Upper lobe of right lung (tissue), 1 donor: ENCODE results near the gene SPTLC3. TPM values are rescaled to one million over a fixed set of nuclear protein-coding genes. Genes with fewer than 3 reads are reported as not detected.

Source experiments
- ATAC-seq: fragments of 200-7000 bp; cut with Tn5 transposase; one replicate; pipeline ENCODE4 v1.9.1; 2020; ENCODE audit warnings: mild to moderate bottlenecking, moderate library complexity
- DNase-seq: peaks from one replicate; pipeline ENCODE4 v3.0.0-alpha.2; 2020
- H3K27ac ChIP-seq: fragments of 200-600 bp; one replicate; pipeline ENCODE4 v1.8.0; 2022
- H3K27me3 ChIP-seq: fragments of 200-600 bp; one replicate; pipeline ENCODE4 v1.8.0; 2022; ENCODE audit warnings: mild to moderate bottlenecking
- H3K36me3 ChIP-seq: fragments of 200-600 bp; one replicate; pipeline ENCODE4 v1.8.0; 2022
- H3K4me1 ChIP-seq: fragments of 200-600 bp; one replicate; pipeline ENCODE4 v1.8.0; 2022
- H3K4me3 ChIP-seq: fragments of 200-600 bp; one replicate; pipeline ENCODE4 v1.8.0; 2022; ENCODE audit warnings: mild to moderate bottlenecking
- H3K9me3 ChIP-seq: fragments of 200-600 bp; one replicate; pipeline ENCODE4 v1.8.0; 2022
- intact Hi-C: fragments of 100-400 bp; cut with DNase I; formaldehyde crosslinking; loops from one replicate; pipeline ENCODE4 v1.11.0; 2022
- total RNA-seq: library from RNA; stranded (reverse); fragmentation: NEBNext Ultra II Directional; extraction: Animal tissue kit (Norgen Biotek cat#: 25700); gene quantifications from one replicate; pipeline ENCODE4 v1.2.1, GENCODE V29; 2021
- TF ChIP-seq, protein P1 (sequence below): fragments of 200-600 bp; IDR thresholded peaks from one replicate; pipeline ENCODE4 v1.8.0; 2022; ENCODE audit warnings: antibody characterized with exemption
- donor health status: DM: no; HTN: yes; CAD: no; lungs with severe emphysema.

SPTLC3 gene
- total RNA-seq, 1 donor from 2014 or later = 35.3 TPM

DNA sequence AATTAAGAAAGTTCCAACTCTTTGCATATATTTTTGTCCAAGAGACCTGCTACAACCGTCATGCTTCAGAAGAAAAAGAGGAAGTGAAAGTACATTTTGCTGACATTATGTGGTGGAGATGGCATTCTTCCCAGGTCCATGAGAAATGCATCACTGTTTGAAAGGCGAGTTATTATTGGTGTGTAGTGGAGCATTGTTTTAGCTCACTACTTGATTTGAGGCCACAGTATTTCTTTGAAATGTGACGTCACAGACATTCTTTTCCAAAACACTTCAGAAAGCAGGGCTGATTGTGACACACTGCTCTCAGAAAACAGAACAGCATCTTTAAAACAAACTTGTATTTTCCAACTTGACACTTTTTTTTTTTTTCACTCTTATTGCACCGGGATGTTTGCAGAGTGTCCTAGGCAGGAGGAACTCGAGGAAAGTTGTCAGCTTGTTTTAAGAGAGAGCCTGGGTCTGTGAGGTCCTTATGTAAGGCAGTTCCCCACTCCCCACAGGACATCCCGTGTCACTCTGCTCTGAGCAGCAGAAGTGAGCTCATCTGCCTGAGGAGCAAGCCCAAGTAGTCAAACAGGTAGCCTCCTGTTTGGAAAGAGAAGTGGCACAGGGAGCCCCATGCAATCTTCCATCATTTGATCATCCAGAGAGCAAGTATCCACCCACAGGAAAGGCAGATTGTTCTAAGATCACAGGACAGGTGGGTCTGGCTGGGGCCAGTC is 1.1 kb downstream of the SPTLC3 start:
- Histone ChIP-seq H3K4me1 (peaks cover 13% of the 10 kb centered on the region), H3K27ac (peak overlapping the region; percentile 78), H3K4me3 (peak overlapping the region; percentile 54), H3K27me3 (no peaks in the 10 kb centered on the region), H3K36me3 (no peaks in the 10 kb centered on the region), H3K9me3 (no peaks in the 10 kb centered on the region)
- TF ChIP-seq, protein P1, sequence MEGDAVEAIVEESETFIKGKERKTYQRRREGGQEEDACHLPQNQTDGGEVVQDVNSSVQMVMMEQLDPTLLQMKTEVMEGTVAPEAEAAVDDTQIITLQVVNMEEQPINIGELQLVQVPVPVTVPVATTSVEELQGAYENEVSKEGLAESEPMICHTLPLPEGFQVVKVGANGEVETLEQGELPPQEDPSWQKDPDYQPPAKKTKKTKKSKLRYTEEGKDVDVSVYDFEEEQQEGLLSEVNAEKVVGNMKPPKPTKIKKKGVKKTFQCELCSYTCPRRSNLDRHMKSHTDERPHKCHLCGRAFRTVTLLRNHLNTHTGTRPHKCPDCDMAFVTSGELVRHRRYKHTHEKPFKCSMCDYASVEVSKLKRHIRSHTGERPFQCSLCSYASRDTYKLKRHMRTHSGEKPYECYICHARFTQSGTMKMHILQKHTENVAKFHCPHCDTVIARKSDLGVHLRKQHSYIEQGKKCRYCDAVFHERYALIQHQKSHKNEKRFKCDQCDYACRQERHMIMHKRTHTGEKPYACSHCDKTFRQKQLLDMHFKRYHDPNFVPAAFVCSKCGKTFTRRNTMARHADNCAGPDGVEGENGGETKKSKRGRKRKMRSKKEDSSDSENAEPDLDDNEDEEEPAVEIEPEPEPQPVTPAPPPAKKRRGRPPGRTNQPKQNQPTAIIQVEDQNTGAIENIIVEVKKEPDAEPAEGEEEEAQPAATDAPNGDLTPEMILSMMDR = no peak
- DNase-seq = no peak
- peak; percentile 85 for ATAC-seq
- intact Hi-C loops = no loop called here

DNA sequence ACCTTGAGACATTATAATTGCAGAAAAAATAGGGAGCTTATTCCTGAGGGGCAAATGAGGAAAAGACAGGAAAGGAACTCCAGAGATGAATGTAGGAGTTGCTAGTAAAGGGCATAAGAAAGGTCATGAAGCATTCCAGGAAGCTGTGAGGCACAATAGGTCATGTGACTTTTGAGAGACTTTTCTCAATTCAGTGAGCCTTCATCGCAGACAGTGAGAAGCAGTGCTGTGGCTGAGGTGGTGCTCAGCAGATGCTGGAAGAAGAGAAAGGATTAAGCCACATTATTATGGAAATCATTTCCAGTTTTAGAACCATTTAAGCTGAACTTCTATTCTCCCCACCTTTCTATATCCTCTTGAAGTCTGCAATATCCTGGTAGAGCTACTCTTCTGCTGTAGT is 4.1 kb downstream of the SPTLC3 start:
- no peaks in the 10 kb centered on the region for H3K36me3 ChIP-seq
- ATAC-seq (no peak), DNase-seq (no peak)
- H3K4me3 ChIP-seq = no peak overlapping the region
- TF ChIP-seq, protein P1 = no peak
- intact Hi-C loops = no loop called here
- no peaks in the 10 kb centered on the region for H3K9me3 ChIP-seq
- no peak overlapping the region for H3K27ac ChIP-seq
- H3K4me1 ChIP-seq = peaks cover 13% of the 10 kb centered on the region
- no peaks in the 10 kb centered on the region for H3K27me3 ChIP-seq

DNA sequence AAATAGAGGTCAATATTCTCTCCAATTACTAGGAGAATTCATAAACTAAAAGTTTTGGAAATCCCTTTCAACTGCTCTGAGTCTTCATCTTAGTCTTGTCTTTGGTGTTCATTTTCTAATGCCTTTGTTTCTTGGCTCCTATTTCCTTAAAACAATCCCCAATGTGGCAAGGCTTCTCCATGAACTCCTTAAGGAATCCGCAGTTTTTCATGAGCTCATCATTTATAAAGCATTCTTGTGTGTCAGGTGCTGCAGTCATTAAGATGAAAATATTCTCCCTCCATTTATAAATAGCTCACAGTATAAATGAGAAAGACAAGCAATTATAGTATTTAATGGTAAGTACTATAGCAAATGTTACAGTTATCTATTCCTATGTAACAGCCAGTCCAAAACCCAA is 4.6 kb downstream of the SPTLC3 start:
- ATAC-seq = no peak
- intact Hi-C loops = no loop called here

DNA sequence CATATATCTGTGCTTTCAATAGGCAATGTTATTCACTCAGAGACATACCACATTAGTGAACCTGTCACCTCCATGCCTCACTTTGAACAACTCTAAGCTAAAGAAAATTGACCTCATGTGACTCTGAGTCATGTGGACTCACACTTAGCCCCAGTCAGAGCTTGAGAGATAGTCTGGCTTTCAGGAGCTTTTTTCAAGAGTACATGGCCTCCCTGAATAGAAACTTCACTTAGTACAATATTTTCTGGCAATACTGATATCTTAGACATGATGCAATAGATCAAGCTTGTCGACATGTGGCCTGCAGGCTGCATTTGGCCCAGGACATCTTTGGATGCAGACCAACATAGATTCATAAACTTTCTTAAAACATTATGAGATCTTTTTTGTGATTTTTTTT is 8.5 kb downstream of the SPTLC3 start:
- H3K27ac ChIP-seq = no peak overlapping the region
- intact Hi-C loops = no loop called here
- no peak for DNase-seq
- peaks cover 6% of the 10 kb centered on the region for H3K4me1 ChIP-seq
- H3K4me3 ChIP-seq = no peak overlapping the region
- ATAC-seq = peak; percentile 25
- no peaks in the 10 kb centered on the region for H3K36me3 ChIP-seq
- TF ChIP-seq, protein P1 = no peak
- H3K9me3 ChIP-seq = peaks cover 3% of the 10 kb centered on the region
- H3K27me3 ChIP-seq = no peaks in the 10 kb centered on the region

More for the DNA sequence above, 4.6 kb downstream of the SPTLC3 start:
- no peak overlapping the region for H3K27ac ChIP-seq
- no peaks in the 10 kb centered on the region for H3K36me3 ChIP-seq
- TF ChIP-seq, protein P1 = no peak
- no peaks in the 10 kb centered on the region for H3K27me3 ChIP-seq
- H3K9me3 ChIP-seq = no peaks in the 10 kb centered on the region
- H3K4me1 ChIP-seq = peaks cover 13% of the 10 kb centered on the region
- DNase-seq = no peak
- no peak overlapping the region for H3K4me3 ChIP-seq

DNA sequence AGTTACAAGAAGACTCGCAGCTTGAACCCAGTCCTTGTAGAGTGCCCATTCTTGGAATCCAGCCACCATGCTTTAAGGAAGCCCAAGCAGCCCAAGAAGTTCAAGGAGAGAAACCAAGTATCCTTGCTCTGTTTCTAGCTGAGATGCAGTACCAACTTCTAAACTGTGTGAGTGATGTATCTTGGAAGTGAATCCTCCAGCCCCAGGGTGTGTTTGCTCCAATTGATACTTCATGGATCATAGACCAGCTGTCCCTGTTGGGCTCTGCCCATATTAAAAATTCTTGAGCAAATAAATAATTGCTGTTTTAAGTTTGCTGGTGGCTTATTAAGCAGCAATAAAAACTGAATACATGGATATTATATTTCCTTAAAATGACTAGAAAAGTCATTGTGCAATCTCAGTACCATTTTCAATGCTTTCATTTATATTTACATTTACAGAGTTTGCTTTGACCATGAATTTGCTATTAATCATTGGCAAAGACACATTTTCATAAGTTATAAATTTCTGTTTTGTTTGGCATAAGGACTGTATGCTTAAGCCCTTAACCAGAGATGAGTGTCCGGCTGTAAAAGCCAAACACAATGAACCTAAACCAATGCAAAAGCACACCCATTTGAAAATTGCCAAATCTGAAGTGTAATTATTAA is 9.2 kb downstream of the SPTLC3 start:
- ATAC-seq (no peak), DNase-seq (no peak)
- Histone ChIP-seq H3K27me3 (no peaks in the 10 kb centered on the region), H3K4me3 (no peak overlapping the region), H3K4me1 (peaks cover 3% of the 10 kb centered on the region), H3K9me3 (peaks cover 3% of the 10 kb centered on the region), H3K27ac (no peak overlapping the region), H3K36me3 (no peaks in the 10 kb centered on the region)
- intact Hi-C loops = no loop called here
- TF ChIP-seq, protein P1 = no peak
